Uterus (tissue), 4 donors: Measurements from ENCODE around the gene NRXN3. TPM values are rescaled to one million over a fixed set of nuclear protein-coding genes. Genes with fewer than 3 reads are reported as not detected.
"Not testable (repeated sequence)": the region's sequence is repeated elsewhere in the genome, so short reads cannot be mapped to it uniquely, and the experiment has no call there.

ENCODE experiments used
- DNase-seq, 2 donors: peaks; one replicate each; pipeline ENCODE4 v3.0.0-alpha.2; 2019 to 2020
- H3K27ac ChIP-seq, 2 donors: fragments of 200-600 bp; sonication (generic); 1 replicate in 1 of 2; 2 replicates in 1 of 2; pipeline ENCODE4 v1.5.1; 2016 to 2018
- H3K27me3 ChIP-seq, 2 donors: fragments of 200-600 bp; sonication (generic); one replicate each; pipeline ENCODE4 v1.5.1; 2018 to 2019; ENCODE audit warnings: control low read depth in 1 of 2
- H3K36me3 ChIP-seq, 2 donors: fragments of 200-600 bp; sonication (generic); one replicate each; pipeline ENCODE4 v1.5.1; 2019; ENCODE audit warnings: control low read depth in 1 of 2
- H3K4me1 ChIP-seq, 2 donors: fragments of 200-600 bp; sonication (generic); one replicate each; pipeline ENCODE4 v1.5.1; 2018 to 2019; ENCODE audit warnings: control low read depth in 1 of 2
- H3K4me3 ChIP-seq, 2 donors: fragments of 200-600 bp; sonication (generic); 1 replicate in 1 of 2; 2 replicates in 1 of 2; pipeline ENCODE4 v1.5.1; 2018 to 2019; ENCODE audit warnings: mild to moderate bottlenecking in 1 of 2
- H3K9me3 ChIP-seq, 2 donors: fragments of 200-600 bp; sonication (generic); one replicate each; pipeline ENCODE4 v1.5.1; 2019; ENCODE audit warnings: control low read depth in 1 of 2
- CTCF ChIP-seq, 4 experiments: fragments of 200-600 bp in 2 of 4; fragments of 450-650 bp in 2 of 4; sonication (generic) in 2 of 4; IDR thresholded peaks; one replicate each; pipeline ENCODE4 v1.5.1; 2016 to 2019; ENCODE audit warnings: antibody characterized with exemption in 4 of 4, mild to moderate bottlenecking in 2 of 4, moderate library complexity in 1 of 4
- POLR2A ChIP-seq, 2 donors: fragments of 450-650 bp; IDR thresholded peaks; one replicate each; pipeline ENCODE4 v1.6.1; 2016; ENCODE audit warnings: antibody characterized with exemption in 2 of 2, mild to moderate bottlenecking in 1 of 2, moderate library complexity in 1 of 2
- intact Hi-C: fragments of 100-400 bp; cut with DNase I; formaldehyde crosslinking; loops from one replicate; pipeline ENCODE4 v1.15.1; 2023; ENCODE audit warnings: low total_unique reads
- total RNA-seq, 4 donors: library from RNA; depleted of rRNA in 3 of 4; stranded (reverse); fragments of >200 nt in 3 of 4; gene quantifications; one replicate each; pipeline versions ENCODE4 v1.1.0 to v1.2.4, GENCODE V29; 2014 to 2023
- donor health status: DM: yes; HTN: yes; CAD: no.

Gene NRXN3
- total RNA-seq, 4 donors from 2014 or later, result 2.9 to 17.0 (median 4.4) TPM

- Histone ChIP-seq H3K36me3 (no peaks in the 10 kb centered on the region), H3K4me3 (no peak overlapping the region), H3K4me1 (no peaks in the 10 kb centered on the region), H3K27me3 (no peaks in the 10 kb centered on the region), H3K27ac (no peak overlapping the region), H3K9me3 (no peaks in the 10 kb centered on the region)
- peak; percentile 23 to 50 for DNase-seq
- TF ChIP-seq POLR2A (IDR thresholded peaks at IDR 0.05), result no peak
- TF ChIP-seq CTCF (IDR thresholded peaks at IDR 0.05), result peak; percentile 36 to 51 (median 44)
- intact Hi-C loops, result no loop called here
Measured at GRCh38 chr14:78566026-78566858, 396.1 kb downstream of the NRXN3 start.

- DNase-seq, result no peak
- no peaks in the 10 kb centered on the region for H3K27me3 ChIP-seq
- no peak overlapping the region for H3K27ac ChIP-seq
- no peaks in the 10 kb centered on the region for H3K4me1 ChIP-seq
- H3K4me3 ChIP-seq, result no peak overlapping the region
- H3K36me3 ChIP-seq, result no peaks in the 10 kb centered on the region
- no peaks in the 10 kb centered on the region for H3K9me3 ChIP-seq
- TF ChIP-seq POLR2A (IDR thresholded peaks at IDR 0.05) (no peak), CTCF (IDR thresholded peaks at IDR 0.05) (no peak)
- intact Hi-C loops, result no loop called here
Measured at GRCh38 chr14:78566859-78567172, 396.6 kb downstream of the NRXN3 start.

GRCh38 chr14:78567343-78567742 lies 397.2 kb downstream of the NRXN3 start:
- no peaks in the 10 kb centered on the region for H3K36me3 ChIP-seq
- H3K27ac ChIP-seq, result no peak overlapping the region
- H3K9me3 ChIP-seq, result no peaks in the 10 kb centered on the region
- no peaks in the 10 kb centered on the region for H3K4me1 ChIP-seq
- intact Hi-C loops, result no loop called here
- TF ChIP-seq CTCF (IDR thresholded peaks at IDR 0.05) (no peak), POLR2A (IDR thresholded peaks at IDR 0.05) (no peak)
- no peaks in the 10 kb centered on the region for H3K27me3 ChIP-seq
- no peak overlapping the region for H3K4me3 ChIP-seq
- no peak for DNase-seq

- H3K27ac ChIP-seq, H3K27me3 ChIP-seq, H3K9me3 ChIP-seq, H3K4me3 ChIP-seq, intact Hi-C loops, H3K36me3 ChIP-seq, H3K4me1 ChIP-seq, DNase-seq: not testable (repeated sequence)
Measured at GRCh38 chr14:78573736-78574135, 403.6 kb downstream of the NRXN3 start.

- H3K27me3 ChIP-seq, result no peaks in the 10 kb centered on the region
- no peaks in the 10 kb centered on the region for H3K36me3 ChIP-seq
- DNase-seq, result no peak
- TF ChIP-seq CTCF (IDR thresholded peaks at IDR 0.05), result no peak
- TF ChIP-seq POLR2A (IDR thresholded peaks at IDR 0.05), result no peak
- H3K4me1 ChIP-seq, result no peaks in the 10 kb centered on the region
- no peak overlapping the region for H3K4me3 ChIP-seq
- no peaks in the 10 kb centered on the region for H3K9me3 ChIP-seq
- intact Hi-C loops, result no loop called here
- no peak overlapping the region for H3K27ac ChIP-seq
Measured at GRCh38 chr14:78576437-78577166, 406.4 kb downstream of the NRXN3 start.
